Activated CD4-positive, CD25-positive, alpha-beta regulatory T cell (primary cell): ENCODE measurements around the gene ACTR3C.
"Not testable (repeated sequence)": the region's sequence is repeated elsewhere in the genome, so short reads cannot be mapped to it uniquely, and the experiment has no call there.

Experiments
- DNase-seq, 4 experiments: peaks; one replicate each; lab custom pipeline; 2025; lab: John Stamatoyannopoulos, UW

Gene ACTR3C

GRCh38 chr7:150283111-150283510 lies 40.2 kb downstream of the ACTR3C start:
- not testable (repeated sequence) for DNase-seq

- not testable (repeated sequence) for DNase-seq
Measured at GRCh38 chr7:150281681-150282403, 41.5 kb downstream of the ACTR3C start.

- not testable (repeated sequence) for DNase-seq
Measured at GRCh38 chr7:150278383-150278782, 45.0 kb downstream of the ACTR3C start.

GRCh38 chr7:150276132-150276695 lies 47.1 kb downstream of the ACTR3C start:
- not testable (repeated sequence) for DNase-seq

GRCh38 chr7:150271898-150272297 lies 51.4 kb downstream of the ACTR3C start:
- DNase-seq, result not testable (repeated sequence)

- not testable (repeated sequence) for DNase-seq
Measured at GRCh38 chr7:150270101-150270824, 53.1 kb downstream of the ACTR3C start.

GRCh38 chr7:150268798-150269197 lies 54.5 kb downstream of the ACTR3C start:
- not testable (repeated sequence) for DNase-seq

GRCh38 chr7:150268287-150268686 lies 55.1 kb downstream of the ACTR3C start:
- DNase-seq, result not testable (repeated sequence)

GRCh38 chr7:150266953-150267665 lies 56.2 kb downstream of the ACTR3C start:
- not testable (repeated sequence) for DNase-seq

- DNase-seq, result not testable (repeated sequence)
Measured at GRCh38 chr7:150262656-150263055, 60.7 kb downstream of the ACTR3C start.

- DNase-seq, result not testable (repeated sequence)
Measured at GRCh38 chr7:150247745-150248144, 75.6 kb downstream of the ACTR3C start.

- not testable (repeated sequence) for DNase-seq
Measured at GRCh38 chr7:150245208-150245607, 78.1 kb downstream of the ACTR3C start.

GRCh38 chr7:150242935-150243334 lies 80.4 kb downstream of the ACTR3C start:
- DNase-seq, result not testable (repeated sequence)

- not testable (repeated sequence) for DNase-seq
Measured at GRCh38 chr7:150225444-150225843, 97.9 kb downstream of the ACTR3C start.

GRCh38 chr7:150222083-150222972 lies 101.0 kb downstream of the ACTR3C start:
- not testable (repeated sequence) for DNase-seq

GRCh38 chr7:150220673-150221181 lies 102.6 kb downstream of the ACTR3C start:
- not testable (repeated sequence) for DNase-seq

GRCh38 chr7:150219941-150220658 lies 103.2 kb downstream of the ACTR3C start:
- not testable (repeated sequence) for DNase-seq

- DNase-seq, result not testable (repeated sequence)
Measured at GRCh38 chr7:150206848-150207247, 116.5 kb downstream of the ACTR3C start.

GRCh38 chr7:150205866-150206265 lies 117.5 kb downstream of the ACTR3C start:
- not testable (repeated sequence) for DNase-seq

- DNase-seq, result not testable (repeated sequence)
Measured at GRCh38 chr7:150204577-150204976, 118.8 kb downstream of the ACTR3C start.
